ENCODE measurements around the gene CTNNA2.

The CTNNA2 gene

DNA sequence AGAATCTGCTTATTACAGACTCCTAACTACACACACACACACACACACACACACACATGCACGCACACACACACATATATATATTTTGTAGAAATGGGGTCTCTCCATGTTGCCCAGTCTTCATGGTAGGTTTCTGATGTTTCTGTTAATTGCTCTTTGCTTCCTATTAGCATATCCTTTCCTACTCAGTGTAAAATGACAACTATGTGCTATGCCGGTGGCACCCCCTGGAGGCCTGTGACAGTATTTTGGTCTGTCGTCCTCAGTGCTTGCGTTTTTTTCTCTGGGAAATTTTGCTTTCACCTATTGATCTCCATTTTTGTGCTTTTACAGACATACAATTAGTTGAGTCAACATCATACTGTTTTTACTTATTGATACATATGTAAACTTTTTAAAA, 469.6 kb downstream of the CTNNA2 start:
- Histone ChIP-seq H3K4me3 (ENCODE audit: low read depth, low read length) (no peak overlapping the region), H3K27me3 (ENCODE audit: control insufficient read depth, insufficient read depth, low read length) (no peaks in the 10 kb centered on the region), H3K4me2 (ENCODE audit: low read length) (no peak overlapping the region), H3K9ac (no peak overlapping the region), H3K36me3 (ENCODE audit: control insufficient read depth, insufficient read depth, low read length) (no peaks in the 10 kb centered on the region), H3K4me1 (no peaks in the 10 kb centered on the region), H3K27ac (no peak overlapping the region), H3K79me2 (no peaks in the 10 kb centered on the region), H2AFZ (no peak overlapping the region), H3K9me3 (ENCODE audit: control insufficient read depth, low read length) (no peaks in the 10 kb centered on the region)
- TF ChIP-seq, protein P1, sequence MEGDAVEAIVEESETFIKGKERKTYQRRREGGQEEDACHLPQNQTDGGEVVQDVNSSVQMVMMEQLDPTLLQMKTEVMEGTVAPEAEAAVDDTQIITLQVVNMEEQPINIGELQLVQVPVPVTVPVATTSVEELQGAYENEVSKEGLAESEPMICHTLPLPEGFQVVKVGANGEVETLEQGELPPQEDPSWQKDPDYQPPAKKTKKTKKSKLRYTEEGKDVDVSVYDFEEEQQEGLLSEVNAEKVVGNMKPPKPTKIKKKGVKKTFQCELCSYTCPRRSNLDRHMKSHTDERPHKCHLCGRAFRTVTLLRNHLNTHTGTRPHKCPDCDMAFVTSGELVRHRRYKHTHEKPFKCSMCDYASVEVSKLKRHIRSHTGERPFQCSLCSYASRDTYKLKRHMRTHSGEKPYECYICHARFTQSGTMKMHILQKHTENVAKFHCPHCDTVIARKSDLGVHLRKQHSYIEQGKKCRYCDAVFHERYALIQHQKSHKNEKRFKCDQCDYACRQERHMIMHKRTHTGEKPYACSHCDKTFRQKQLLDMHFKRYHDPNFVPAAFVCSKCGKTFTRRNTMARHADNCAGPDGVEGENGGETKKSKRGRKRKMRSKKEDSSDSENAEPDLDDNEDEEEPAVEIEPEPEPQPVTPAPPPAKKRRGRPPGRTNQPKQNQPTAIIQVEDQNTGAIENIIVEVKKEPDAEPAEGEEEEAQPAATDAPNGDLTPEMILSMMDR (IDR thresholded peaks at IDR 0.05), result no peak

DNA sequence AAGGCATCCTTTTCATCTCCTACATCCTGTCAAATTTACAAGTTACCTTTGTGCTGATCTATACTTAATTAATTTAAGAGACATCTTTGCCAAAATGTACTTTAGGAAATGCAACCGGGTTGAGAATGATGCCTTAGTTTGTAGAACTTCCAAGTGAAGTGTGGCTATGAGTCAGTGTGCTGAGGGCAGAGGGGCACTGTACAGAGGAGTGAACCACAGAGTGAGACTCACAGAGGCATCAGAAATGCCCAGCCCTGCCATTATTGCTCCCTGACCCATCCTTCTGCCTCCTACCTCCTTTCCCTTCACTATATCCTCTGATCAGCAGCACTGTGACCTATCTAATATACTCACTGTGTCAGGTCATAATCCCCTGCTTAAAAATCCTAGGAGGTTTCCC, 471.6 kb downstream of the CTNNA2 start:
- H3K4me2 ChIP-seq (ENCODE audit: low read length), result no peak overlapping the region
- H3K27me3 ChIP-seq (ENCODE audit: control insufficient read depth, insufficient read depth, low read length), result no peaks in the 10 kb centered on the region
- H3K27ac ChIP-seq, result no peak overlapping the region
- H3K36me3 ChIP-seq (ENCODE audit: control insufficient read depth, insufficient read depth, low read length), result no peaks in the 10 kb centered on the region
- H3K4me3 ChIP-seq (ENCODE audit: low read depth, low read length), result no peak overlapping the region
- no peaks in the 10 kb centered on the region for H3K79me2 ChIP-seq
- no peak overlapping the region for H3K9ac ChIP-seq
- no peaks in the 10 kb centered on the region for H3K9me3 ChIP-seq (ENCODE audit: control insufficient read depth, low read length)
- no peak overlapping the region for H2AFZ ChIP-seq
- TF ChIP-seq, protein P1 (IDR thresholded peaks at IDR 0.05), result no peak
- no peaks in the 10 kb centered on the region for H3K4me1 ChIP-seq

DNA sequence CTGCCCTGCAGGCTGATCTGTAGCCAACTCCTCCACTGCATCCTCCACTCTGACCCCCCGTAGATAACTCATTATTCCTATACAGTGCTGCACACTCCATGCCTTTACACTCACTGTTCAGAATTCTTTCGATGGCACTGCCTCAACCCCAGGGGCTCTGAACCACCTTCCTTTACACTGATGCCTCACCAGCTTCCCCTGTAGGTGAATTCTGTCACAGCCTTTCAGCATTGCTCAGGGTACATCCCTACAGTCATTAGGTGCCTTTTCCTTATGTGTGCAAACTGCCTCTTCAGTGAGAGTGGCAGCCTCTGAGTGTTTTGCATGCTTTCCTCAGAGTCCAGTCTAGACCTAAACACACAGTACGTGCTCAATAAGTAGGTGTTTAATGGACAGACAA, 472.3 kb downstream of the CTNNA2 start:
- Histone ChIP-seq H3K27me3 (ENCODE audit: control insufficient read depth, insufficient read depth, low read length) (no peaks in the 10 kb centered on the region), H3K4me2 (ENCODE audit: low read length) (no peak overlapping the region), H3K79me2 (no peaks in the 10 kb centered on the region), H3K9me3 (ENCODE audit: control insufficient read depth, low read length) (no peaks in the 10 kb centered on the region), H2AFZ (no peak overlapping the region), H3K4me1 (no peaks in the 10 kb centered on the region), H3K4me3 (ENCODE audit: low read depth, low read length) (no peak overlapping the region), H3K36me3 (ENCODE audit: control insufficient read depth, insufficient read depth, low read length) (no peaks in the 10 kb centered on the region), H3K9ac (no peak overlapping the region), H3K27ac (no peak overlapping the region)
- TF ChIP-seq, protein P1 (IDR thresholded peaks at IDR 0.05), result no peak

DNA sequence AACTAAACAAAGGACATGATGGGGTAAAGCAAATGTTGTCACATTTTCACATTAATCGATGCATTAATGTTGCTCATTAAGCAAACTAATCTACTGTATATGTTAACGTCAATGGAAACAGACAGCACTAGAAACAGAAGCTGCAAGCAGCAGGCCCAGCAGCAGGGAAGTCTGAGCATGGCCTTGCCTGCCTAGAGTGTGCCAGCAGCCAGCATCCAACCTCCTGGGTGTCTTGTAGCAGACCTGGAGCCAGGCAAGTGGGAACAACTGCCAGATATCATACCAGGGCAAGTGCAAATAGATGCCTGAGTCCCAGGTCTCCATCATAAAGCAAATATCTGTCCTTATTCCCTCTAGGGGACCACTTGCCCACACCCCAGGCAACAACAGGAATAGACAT, 472.7 kb downstream of the CTNNA2 start:
- TF ChIP-seq, protein P1 (IDR thresholded peaks at IDR 0.05), result no peak
- H3K9me3 ChIP-seq (ENCODE audit: control insufficient read depth, low read length), result no peaks in the 10 kb centered on the region
- H3K4me1 ChIP-seq, result no peaks in the 10 kb centered on the region
- H3K27me3 ChIP-seq (ENCODE audit: control insufficient read depth, insufficient read depth, low read length), result no peaks in the 10 kb centered on the region
- H3K4me3 ChIP-seq (ENCODE audit: low read depth, low read length), result no peak overlapping the region
- no peak overlapping the region for H2AFZ ChIP-seq
- H3K27ac ChIP-seq, result no peak overlapping the region
- no peak overlapping the region for H3K4me2 ChIP-seq (ENCODE audit: low read length)
- H3K36me3 ChIP-seq (ENCODE audit: control insufficient read depth, insufficient read depth, low read length), result no peaks in the 10 kb centered on the region
- H3K79me2 ChIP-seq, result no peaks in the 10 kb centered on the region
- no peak overlapping the region for H3K9ac ChIP-seq

DNA sequence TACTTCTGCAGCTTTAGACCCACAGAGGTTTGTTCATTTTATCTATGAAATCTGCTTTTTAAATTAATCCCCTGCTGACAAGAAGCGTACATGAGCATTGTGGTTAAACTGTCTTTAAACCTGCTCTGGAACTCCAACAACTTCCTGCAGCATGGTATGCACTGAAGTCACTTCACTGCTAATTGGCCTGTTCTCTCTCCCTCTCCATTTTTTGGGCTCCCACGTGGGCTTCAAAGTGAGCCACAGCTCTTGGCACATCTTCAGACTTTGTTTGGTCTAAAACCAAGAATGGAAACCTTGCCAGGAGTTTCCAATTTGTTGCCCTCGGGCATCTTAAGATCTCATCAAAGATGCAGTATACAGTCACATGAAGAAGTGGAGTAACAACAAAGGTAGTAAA, 480.3 kb downstream of the CTNNA2 start:
- H3K27me3 ChIP-seq (ENCODE audit: control insufficient read depth, insufficient read depth, low read length), result no peaks in the 10 kb centered on the region
- H3K27ac ChIP-seq, result no peak overlapping the region
- no peaks in the 10 kb centered on the region for H3K4me1 ChIP-seq
- H3K36me3 ChIP-seq (ENCODE audit: control insufficient read depth, insufficient read depth, low read length), result no peaks in the 10 kb centered on the region
- no peak overlapping the region for H3K4me3 ChIP-seq (ENCODE audit: low read depth, low read length)
- H3K9me3 ChIP-seq (ENCODE audit: control insufficient read depth, low read length), result no peaks in the 10 kb centered on the region
- H3K4me2 ChIP-seq (ENCODE audit: low read length), result no peak overlapping the region
- no peak overlapping the region for H2AFZ ChIP-seq
- H3K9ac ChIP-seq, result no peak overlapping the region
- TF ChIP-seq, protein P1 (IDR thresholded peaks at IDR 0.05), result no peak
- no peaks in the 10 kb centered on the region for H3K79me2 ChIP-seq

All from parathyroid adenoma (tissue), 2 donors.